ENCODE measurements around the gene VAV1. TPM values are rescaled to one million over a fixed set of nuclear protein-coding genes. Genes with fewer than 3 reads are reported as not detected.
A peak's percentile ranks its signal among the peaks of the same experiment; 100 is the strongest.

Gene VAV1
- total and polyA plus RNA-seq, 10 of the 15 experiments (the other 5 are each of a cell fraction or from before 2014, with no cell fraction given) = 1.6 to 76.8 (median 40.7) TPM

GRCh38 chr19:6777434-6777833 is 4.9 kb downstream of the VAV1 start:
- 94% methylated on average over 2 of the region's 2 CpGs for WGBS (ENCODE audit: insufficient coverage, insufficient replicate concordance, low lambda C conversion rate, missing lambda C conversion rate)
- H3K9ac ChIP-seq (ENCODE audit: control insufficient read depth, insufficient read depth, low read length) = no peak overlapping the region; the same call in 1 of the 2 replicates
- intact Hi-C loops (cut with micrococcal nuclease; ENCODE audit: unreplicated experiment) = no loop called here
- CTCF ChIA-PET = interaction anchor here (0.5 kb wide), 1 partner anchor 516 kb away, joined by 3 read pairs; no protein-coding TSS in a partner anchor
- no peak for DNase-seq (ENCODE audit: low read depth, low spot score)
- no peak overlapping the region for H2AFZ ChIP-seq (ENCODE audit: control insufficient read depth, low read depth, low read length)
- peak overlapping the region; percentile 29; the same call in 1 of the 2 replicates for H3K4me3 ChIP-seq
- POLR2A ChIA-PET = interaction anchor here (2.1 kb wide), 1 partner anchor 23 kb away, joined by 10 read pairs; no protein-coding TSS in a partner anchor
- no peaks in the 10 kb centered on the region; the same call in 2 of the 3 replicates for H3K9me3 ChIP-seq (replicated peaks; ENCODE audit: control insufficient read depth, insufficient read depth, low read length)
- RAD21 ChIA-PET (ENCODE audit: unreplicated experiment) = interaction anchor here (1.5 kb wide), 1 partner anchor 23 kb away, joined by 11 read pairs; no protein-coding TSS in a partner anchor
- H3K79me2 ChIP-seq (ENCODE audit: control insufficient read depth, insufficient read depth, low read length) = peaks cover 80% of the 10 kb centered on the region
- peak overlapping the region; percentile 61; the same call in 1 of the 2 replicates for H3K27ac ChIP-seq (ENCODE audit: control insufficient read depth, insufficient read depth)
- no peak for ATAC-seq
- H3K4me1 ChIP-seq (ENCODE audit: control insufficient read depth, insufficient read depth, low read length) = peaks cover 23% of the 10 kb centered on the region
- TF ChIP-seq STAT1 (conservative IDR thresholded peaks at IDR 0.05) = no peak
- no peak for TF ChIP-seq REST (IDR thresholded peaks at IDR 0.05; ENCODE audit: low read depth, low read length)
- no peak for TF ChIP-seq CBFB (IDR thresholded peaks at IDR 0.05; ENCODE audit: low read depth)
- no peak for TF ChIP-seq RFX5 (IDR thresholded peaks at IDR 0.05; ENCODE audit: low read depth, low read length)
- TF ChIP-seq ZBTB33 (IDR thresholded peaks at IDR 0.05) = no peak
- TF ChIP-seq FOS (IDR thresholded peaks at IDR 0.05; ENCODE audit: borderline replicate concordance, extremely low read depth, insufficient read length) = no peak
- no peak for TF ChIP-seq SMC3 (IDR thresholded peaks at IDR 0.05; ENCODE audit: borderline replicate concordance, low read length)
- TF ChIP-seq RELA (IDR thresholded peaks at IDR 0.05; ENCODE audit: borderline replicate concordance, partially characterized antibody) = no peak
- TF ChIP-seq RAD51 (IDR thresholded peaks at IDR 0.05) = no peak
- no peak for TF ChIP-seq ESRRA (IDR thresholded peaks at IDR 0.05; ENCODE audit: low read length)
- no peak for TF ChIP-seq RAD21 (IDR thresholded peaks at IDR 0.05; ENCODE audit: insufficient read depth, low read depth, low read length)
- peak overlapping the region; percentile 36 for H3K4me2 ChIP-seq (ENCODE audit: control insufficient read depth, insufficient read depth)
- SMC1A ChIA-PET (ENCODE audit: uncharacterized antibody, unreplicated experiment) = interaction anchor here (1.3 to 2.6 kb wide), 3 partner anchors 14 to 36 kb away, joined by 4 to 18 read pairs (median 5); no protein-coding TSS in a partner anchor
- no peaks in the 10 kb centered on the region for H3K27me3 ChIP-seq (replicated peaks in 1 of 2; ENCODE audit: control insufficient read depth in 2 of 2, insufficient read depth in 2 of 2, low read length in 1 of 2)
- in situ Hi-C loops (cut with MboI) = no loop called here
- FAIRE-seq = no peak
- no TSS peak for BruUV-seq (replicated peaks)
- no peaks in the 10 kb centered on the region for H4K20me1 ChIP-seq (ENCODE audit: control insufficient read depth, insufficient read depth)
- H3K36me3 ChIP-seq (ENCODE audit: control insufficient read depth in 2 of 2, insufficient read depth in 2 of 2, low read length in 1 of 2) = peaks cover 2 to 6% of the 10 kb centered on the region in 2 experiments

Measured in GM12878 (cell line).